ENCODE measurements around the gene PHAX.
"Not testable (repeated sequence)": the region's sequence is repeated elsewhere in the genome, so short reads cannot be mapped to it uniquely, and the experiment has no call there.

The PHAX gene, protein sequence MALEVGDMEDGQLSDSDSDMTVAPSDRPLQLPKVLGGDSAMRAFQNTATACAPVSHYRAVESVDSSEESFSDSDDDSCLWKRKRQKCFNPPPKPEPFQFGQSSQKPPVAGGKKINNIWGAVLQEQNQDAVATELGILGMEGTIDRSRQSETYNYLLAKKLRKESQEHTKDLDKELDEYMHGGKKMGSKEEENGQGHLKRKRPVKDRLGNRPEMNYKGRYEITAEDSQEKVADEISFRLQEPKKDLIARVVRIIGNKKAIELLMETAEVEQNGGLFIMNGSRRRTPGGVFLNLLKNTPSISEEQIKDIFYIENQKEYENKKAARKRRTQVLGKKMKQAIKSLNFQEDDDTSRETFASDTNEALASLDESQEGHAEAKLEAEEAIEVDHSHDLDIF

DNA sequence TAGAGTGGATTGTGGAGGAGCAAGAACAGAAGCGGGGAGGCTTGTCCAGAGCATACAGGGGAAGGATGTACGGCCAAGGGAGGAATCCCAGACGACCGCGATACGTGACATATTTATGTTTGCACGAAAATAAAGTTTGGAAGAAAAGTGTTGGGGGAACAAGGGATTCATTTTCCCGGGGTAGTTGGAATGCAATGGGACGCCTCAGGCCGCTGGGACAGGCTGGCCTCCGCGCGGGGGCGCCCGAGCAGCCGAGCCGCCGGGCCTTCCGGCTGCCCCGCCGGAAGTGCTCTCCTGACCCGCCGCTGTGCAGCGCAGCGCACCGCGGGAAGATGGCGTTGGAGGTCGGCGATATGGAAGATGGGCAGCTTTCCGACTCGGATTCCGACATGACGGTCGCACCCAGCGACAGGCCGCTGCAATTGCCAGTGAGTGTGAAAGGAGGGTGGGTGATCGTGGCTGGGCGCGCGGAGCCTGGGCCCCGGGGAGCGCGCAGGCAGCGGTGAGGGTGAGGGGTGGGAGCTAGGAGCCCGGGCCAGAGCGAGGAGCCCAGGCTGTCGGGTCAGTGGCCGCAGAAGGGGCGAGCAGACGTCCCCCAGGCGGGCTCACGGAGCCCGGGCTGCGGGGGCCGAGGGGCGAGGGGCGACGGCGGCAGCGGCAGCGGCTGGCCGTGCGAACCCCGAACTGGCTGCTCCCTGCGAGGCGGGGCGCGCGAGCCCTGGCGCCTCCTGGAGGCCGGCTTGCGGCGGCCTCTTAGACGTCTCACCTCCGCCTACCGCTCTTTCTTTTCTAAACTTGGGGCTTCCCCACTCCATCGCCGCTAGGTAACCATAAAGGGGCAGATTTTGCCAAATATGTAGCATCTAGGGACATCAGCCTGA, at the start of gene PHAX:
Gene PHAX (plus strand): TSS at position 317 of the 881 bp plus-strand sequence. CDS start 16 bp downstream, at position 333.
- DNase-seq = peak; percentile 91

DNA sequence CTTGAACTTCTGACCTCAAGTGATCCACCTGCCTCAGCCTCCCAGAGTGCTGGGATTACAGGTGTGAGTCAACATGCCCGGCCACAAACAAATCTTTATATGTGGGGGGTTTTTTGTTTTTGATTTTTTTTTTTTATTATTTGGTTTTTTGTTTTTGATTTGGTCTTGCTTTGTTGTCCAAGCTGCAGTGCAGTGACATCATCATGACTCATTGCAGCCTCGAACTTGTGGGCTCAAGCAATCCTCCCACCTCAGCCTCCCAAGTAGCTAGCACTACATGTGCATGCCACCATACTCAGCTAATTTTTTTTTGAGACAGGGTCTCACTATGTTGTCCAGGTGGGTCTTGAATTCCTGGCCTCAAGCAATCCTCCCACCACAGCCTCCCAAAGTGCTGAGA, 48.1 kb upstream of the PHAX start:
- DNase-seq = no peak

DNA sequence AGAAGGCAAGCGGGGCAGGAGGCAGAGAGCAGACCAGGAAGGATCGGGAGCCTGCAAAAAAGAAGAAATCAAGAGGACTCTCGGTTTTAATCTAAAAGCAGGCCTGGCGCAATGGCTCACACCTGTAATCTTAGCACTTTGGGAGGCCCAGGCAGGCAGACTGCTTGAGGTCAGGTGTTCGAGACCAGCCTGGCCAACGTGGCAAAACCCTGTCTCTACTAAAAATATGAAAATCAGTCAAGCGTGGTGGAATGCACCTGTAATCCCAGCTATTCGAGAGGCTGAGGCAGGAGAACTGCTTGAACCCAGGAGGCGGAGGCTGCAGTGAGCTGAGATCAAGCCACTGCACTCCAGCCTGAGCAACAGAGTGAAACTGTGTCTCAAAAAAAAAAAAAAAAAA, 45.6 kb upstream of the PHAX start:
- not testable (repeated sequence) for DNase-seq

DNA sequence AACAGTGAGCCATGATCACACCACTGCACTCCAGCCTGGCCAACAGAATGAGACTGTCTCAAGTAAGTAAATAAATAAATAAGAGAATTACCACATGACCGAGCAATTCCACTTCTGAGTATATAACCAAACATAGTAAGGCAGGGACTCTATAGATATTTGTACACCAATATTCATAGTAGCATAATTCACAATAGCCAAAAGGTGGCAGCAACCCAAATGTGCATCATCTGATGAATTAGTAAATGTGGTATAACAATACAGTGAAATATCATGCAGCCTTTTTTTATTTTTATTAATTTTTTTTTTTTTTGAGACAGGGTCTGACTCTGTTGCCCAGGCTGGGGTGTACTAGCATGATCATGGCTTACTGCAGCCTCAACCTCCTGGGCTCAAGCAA, 38.8 kb upstream of the PHAX start:
- peak; percentile 14 for DNase-seq

DNA sequence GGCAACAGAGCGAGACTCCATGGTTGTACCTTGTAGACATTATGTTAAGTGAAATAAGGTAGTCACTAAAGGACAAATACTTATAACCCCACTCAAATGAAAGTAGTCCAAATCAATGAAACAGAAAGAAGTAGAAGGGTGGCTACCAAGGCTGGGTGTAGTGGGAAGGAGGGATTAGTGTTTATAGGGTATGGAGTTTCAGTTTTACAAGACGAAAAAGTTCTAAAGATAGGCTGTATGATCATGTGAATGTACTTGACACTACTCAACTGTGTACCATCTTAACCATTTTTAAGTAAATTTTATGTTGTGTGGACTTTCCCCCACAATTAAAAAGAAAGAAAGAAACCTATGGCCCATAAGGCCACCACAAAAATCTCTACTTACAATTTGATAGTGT, 37.9 kb upstream of the PHAX start:
- DNase-seq = no peak

DNA sequence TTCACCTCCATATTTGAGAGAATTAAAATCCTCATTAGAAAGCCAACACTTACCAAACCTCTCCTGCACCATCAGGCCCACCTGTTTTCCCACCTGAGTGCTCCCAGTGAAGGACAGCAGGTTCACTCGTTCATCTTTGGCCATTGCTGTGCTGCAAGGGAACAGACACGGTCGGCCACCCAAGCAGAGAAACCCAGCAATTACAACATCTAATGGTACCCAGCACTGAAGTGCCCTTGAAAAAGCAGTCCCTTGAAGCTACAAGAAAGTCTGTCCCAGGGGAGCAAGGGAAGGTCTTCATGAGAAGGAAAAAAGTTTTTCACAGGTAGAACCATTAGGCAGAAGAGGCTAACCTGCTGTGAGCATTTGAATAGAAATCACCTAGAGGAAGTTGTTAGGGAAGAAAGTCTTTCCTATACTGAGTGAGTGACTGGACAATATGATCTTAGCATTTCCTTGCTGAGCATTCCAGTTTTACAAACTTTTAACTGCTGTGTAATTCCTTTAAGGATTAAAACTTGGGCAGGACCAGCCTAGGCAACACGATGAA, 32.5 kb upstream of the PHAX start:
- DNase-seq = no peak

DNA sequence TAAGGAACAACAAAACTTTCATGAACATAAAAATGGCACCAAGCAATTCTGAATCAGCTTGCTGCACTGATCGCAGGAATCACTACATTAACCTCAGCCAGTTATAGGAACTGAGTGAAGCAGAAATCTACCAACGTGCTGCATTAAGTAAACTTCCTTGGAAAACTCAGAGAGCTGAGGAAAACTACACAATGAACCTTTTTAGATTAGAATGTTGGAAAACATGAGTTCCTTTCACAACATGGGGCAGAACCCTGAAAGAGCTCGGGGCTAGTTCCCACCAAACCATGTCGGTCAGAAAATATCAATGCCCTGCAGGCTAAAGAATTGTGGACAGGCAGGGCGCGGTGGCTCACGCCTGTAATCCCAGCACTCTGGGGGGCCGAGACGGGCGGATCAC, 25.1 kb upstream of the PHAX start:
- DNase-seq = no peak

DNA sequence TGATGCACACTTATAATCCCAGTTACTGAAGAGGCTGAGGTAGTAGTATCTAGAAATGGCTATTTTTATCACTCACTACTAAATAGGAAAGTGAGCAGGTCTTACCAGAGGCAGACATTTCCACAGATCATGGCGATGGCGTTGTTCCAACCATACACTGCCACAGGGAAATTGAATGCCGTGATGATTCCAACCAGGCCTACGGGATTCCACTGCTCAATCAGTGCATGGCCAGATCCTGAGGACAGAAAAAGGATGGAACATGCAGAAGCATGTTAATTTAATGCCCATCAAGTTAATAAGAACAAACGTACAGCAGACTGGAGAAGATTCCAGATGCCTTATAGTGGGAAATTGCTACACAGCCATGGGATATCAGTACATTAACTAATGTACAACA, 23.8 kb upstream of the PHAX start:
- DNase-seq = no peak

DNA sequence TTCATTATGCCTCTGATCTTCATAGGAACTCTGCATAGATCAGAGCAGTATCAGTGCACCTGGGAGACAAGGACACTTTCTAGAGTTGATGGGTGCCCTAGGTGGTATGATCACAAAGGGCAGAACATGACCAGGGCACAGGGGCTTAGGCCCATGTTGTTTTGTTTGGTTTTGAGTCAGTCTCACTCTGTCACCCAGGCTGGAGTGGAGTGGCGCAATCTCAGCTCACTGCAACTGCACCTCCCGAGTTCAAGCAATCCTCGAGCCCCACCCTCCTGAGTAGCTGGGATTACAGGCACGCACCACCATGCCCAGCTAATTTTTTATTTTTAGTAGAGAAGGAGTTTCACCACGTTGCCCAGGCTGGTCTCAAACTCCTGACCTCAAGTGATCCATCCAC, 23.3 kb upstream of the PHAX start:
- no peak for DNase-seq

DNA sequence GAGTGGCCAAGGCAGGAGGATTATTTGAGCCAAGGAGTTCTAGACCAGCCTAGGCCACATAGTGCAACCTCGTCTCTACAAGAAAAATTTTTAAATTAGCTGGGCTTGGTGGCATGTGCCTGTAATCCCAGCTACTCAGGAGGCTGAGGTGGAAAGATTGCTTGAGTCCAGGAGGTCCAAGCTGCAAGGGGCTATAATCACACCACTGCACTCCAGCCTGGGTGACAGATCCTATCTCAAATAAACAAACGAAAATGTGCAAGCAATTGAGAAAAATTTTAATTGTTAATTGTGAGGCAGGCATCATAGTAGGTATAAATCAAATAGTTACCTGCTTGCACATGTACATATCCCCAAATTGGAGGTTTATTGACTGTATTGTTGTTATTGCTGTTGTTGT, 21.0 kb upstream of the PHAX start:
- no peak for DNase-seq

DNA sequence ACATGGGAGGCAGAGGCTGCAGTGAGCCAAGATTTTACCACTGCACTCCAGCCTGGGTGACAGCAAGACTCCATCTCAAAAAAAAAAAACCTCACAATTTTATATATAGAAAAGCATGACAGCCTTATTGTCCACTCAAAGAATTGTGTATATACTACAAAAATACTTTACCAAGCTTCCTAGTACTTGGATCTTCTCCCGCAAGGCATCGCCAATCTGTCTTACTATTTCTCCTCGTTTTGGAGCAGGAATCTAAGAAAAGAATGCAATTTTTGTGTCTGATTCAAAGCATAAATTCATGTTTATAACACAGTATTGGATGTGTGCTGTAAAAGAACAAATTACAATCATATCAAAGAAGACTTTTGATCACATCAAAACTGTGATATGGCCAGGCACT, 17.0 kb upstream of the PHAX start:
- no peak for DNase-seq

DNA sequence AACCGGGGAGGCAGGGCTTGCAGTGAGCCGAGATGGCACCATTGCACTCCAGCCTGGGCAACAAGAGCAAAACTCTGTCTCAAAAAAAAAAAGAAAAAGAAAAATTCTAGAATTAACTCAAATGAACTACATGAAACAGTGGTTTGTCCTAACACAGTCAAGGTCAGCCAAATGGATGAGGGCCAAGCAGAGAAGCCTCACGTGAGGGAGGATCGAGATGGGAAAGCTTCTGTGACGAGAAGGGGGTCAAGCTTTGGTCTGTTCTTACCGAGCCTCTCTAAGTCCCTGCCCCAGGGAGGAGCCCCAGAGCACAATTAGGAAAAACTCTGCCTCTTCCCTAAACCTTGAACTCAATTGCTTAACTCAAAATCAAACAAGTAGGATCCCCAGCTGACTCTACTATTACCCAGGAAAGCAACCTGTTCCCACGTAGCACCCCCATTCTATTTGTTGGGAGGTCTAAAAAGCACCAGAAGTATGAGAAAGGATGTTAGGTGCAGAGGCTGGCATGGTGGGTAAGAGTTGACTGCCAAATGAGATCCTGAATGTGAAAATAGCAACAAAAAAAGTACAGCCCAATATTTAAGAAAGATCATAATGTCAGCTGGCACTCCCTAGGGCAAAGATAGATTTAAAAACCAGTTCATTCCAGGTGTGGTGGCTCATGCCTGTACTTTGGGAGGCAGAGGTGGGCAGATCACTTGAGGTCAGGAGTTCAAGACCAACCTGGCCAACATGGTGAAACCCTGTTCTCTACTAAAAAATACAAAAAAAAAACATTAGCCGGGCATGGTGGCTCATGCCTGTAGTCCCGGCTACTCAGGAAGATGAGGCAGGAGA, 13.0 kb upstream of the PHAX start:
- DNase-seq = no peak

DNA sequence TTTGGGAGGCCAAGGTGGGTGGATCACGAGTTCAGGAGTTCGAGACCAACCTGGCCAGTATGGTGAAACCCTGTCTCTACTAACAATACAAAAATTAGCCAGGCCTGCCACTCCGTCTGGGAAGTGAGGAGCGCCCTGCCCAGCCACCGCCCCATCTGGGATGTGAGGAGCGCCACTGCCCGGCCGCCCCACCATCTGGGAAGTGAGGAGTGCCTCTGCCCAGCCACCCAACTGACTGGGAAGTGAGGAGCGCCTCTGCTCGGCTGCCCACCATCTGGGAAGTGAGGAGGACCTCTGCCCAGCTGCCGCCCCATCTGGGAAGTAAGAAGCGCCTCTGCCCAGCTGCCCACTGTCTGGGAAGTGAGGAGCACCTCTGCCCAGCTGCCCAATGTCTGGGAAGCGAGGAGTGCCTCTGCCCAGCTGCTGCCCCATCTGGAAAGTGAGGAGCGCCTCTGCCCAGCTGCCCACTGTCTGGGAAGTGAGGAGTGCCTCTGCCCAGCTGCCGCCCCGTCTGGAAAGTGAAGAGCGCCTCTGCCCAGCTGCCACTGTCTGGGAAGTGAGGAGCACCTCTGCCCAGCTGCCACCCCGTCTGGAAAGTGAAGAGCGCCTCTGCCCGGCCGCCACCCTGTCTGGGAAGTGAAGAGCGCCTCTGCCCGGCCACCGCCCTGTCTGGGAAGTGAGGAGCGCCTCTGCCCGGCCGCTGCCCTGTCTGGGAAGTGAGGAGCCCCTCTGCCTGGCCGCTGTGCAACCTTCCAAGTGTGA, 11.0 kb upstream of the PHAX start:
- DNase-seq = no peak

DNA sequence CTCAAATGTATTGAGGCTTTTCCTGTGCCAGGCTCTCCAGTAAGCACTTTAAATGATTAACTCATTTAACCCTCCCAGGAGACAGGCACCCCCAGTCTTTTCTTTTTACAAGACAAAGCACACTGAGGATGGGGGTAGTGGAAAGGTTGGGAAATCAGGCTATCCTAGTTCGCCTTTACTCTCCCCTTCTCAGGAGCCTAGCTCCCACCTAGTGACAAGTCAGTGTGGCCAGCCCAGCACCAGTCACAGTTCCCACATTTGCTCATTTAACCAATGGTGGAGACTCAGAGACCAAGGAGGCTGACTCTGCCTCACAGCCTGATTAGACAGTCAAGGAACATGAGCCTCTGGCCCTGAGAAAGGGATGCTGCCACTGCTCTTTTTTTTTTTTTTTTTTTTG, 9.2 kb upstream of the PHAX start:
- DNase-seq = no peak

DNA sequence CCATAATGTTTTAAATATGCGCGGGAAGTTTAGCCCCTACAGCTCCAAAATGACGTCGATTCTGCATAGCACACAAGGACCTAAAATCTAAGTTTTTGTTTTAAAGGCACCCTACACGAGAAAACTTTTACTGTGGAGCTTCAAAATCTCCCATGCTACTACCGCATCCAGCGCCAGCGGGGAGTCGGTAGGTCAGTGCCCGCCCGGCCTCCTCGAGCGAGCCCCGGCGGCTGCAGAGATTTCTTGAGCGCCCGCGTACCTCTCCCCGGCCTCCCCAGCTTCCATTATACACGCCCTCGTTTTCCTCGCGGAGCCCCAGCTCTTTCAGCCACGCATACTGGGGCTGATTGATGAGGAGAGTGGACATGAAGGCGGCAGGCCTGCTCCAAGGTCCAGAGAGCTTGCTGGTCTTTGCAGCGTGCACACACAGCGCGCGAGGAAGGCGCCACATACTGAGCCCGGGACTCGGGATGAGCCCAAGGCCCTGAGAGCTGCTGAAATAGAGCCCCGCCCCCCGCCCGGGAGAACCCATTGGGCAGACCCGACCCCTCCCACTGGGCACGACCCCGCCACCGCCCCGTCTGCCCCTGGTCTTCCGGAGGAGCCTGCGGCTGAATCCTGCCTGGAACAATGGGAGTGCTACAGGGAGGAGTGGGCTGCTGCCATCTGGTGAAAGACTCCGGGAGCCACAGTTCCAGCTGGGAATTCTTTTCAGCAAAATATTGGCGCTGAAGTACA, 5.8 kb upstream of the PHAX start, which contains the start of gene ALDH7A1:
Gene ALDH7A1 (minus strand): TSS at position 472 of the 738 bp plus-strand sequence. CDS start 21 bp downstream, at position 451.
- peak; percentile 98 for DNase-seq

DNA sequence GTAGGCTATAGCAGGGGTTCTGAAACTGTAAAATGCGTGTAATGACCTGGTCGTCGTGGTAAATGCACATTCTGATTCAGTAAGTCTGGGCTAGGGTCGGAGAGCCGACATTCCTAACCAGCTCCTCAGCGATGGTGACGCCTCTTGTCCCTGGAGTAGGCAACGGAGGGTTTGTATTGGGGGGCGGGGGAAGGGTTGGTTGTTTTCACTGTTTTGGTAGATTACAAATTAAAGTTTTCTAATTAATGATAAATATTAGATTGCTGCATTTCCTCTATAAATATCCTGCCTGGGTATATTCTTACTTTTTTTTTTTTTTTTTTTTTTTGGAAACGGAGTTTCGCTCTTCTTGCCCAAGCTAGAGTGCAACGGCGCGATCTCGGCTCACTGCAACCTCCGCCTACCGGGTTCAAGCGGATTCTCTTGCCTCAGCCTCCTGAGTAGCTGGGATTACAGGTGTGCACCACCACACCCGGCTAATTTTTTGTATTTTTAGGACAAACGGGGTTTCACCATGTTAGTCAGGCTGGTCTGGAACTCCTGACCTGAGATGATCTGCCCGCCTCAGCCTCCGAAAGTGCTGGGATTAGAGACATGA, 5.2 kb upstream of the PHAX start:
- no peak for DNase-seq

DNA sequence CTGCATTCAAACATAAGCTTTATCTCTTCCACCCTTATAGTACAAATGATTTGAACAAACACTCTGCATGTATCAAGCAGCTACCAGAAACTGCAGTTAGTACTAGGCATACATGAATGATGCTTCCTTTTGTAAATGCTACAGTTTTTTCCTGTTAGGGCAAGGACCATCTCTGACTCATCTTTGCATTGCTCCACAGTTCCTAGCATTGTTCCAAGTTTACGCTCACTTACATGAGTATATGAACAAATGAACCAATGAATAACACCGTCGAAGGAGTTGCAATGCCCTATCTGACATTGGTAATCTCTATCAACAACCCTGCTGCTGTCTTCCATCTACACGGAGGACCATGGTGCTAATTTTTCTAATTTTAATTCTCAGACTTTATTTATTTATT, 3.6 kb upstream of the PHAX start:
- peak; percentile 44 for DNase-seq

DNA sequence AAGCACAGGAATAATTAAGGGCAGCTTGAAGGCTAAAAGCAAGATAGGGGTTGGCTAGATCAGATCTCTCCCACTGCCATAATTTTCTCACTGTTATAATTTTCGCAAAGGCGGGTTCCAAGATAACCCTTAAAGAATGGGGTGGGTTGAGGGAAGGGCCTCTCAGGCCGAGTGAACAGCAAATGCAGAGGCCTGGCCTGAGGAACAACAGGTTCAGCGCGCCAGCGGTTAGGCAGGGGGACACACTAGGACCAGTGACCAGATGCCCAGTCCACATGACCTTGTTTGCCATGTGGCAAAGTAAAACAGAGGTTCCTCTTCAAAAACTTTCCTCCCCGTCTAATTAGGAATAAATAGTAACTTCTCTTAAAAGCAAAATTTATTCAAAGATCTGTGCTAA, 1.2 kb upstream of the PHAX start:
- no peak for DNase-seq

DNA sequence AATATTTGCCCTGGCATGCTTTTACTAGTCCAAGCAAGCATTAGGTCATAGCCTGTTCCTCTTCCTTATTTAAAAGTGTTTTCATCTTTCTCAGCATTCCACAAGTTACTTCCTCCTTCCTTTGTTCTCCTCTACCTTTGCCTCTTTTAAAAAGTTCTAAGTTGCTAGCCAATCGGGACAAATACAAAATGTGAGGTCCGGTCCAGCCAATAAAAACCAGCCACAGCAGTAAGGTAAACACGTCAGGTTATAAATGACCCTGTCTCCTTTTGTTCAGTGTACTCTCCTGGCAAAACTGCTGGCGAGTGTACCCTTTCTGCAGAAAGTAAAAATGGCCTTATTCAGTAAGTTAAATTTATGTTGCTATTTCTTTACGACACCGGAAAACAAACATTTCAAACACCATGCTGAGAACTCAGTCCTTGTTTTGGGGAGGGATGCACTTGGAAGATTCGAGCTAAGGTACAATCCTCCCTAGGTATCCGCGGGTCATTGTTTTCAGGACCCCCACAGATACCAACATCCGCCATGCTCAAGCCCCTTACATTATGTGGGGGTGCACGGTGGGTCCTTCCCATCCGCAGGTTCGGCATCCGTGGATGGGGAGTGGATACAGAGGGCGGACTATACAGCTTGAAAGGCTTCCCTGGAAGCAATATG, 646 bp upstream of the PHAX start:
- peak; percentile 61 for DNase-seq

DNA sequence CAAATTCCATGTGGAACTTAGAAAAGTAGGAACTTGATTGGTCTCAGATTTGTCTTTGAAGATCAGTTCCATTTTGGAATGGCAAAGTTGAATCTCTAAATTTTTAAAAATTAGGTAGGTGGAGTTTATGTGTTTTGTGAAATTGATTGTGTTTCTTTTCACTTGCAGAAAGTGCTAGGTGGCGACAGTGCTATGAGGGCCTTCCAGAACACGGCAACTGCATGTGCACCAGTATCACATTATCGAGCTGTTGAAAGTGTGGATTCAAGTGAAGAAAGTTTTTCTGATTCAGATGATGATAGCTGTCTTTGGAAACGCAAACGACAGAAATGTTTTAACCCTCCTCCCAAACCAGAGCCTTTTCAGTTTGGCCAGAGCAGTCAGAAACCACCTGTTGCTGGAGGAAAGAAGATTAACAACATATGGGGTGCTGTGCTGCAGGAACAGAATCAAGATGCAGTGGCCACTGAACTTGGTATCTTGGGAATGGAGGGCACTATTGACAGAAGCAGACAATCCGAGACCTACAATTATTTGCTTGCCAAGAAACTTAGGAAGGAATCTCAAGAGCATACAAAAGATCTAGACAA, 2.8 kb downstream of the PHAX start:
- no peak for DNase-seq
